Activated effector memory CD4-positive, alpha-beta T cell treated with anti-CD3 and anti-CD28 coated beads, Interleukin-2, amount 50 U/mL, for 16 hours (primary cell): ENCODE measurements around the gene ACD.
A peak's percentile ranks its signal among the peaks of the same experiment; 100 is the strongest.

Experiments
- DNase-seq: peaks from one replicate; pipeline ENCODE4 v3.0.0-alpha.2; 2020

The ACD gene

DNA sequence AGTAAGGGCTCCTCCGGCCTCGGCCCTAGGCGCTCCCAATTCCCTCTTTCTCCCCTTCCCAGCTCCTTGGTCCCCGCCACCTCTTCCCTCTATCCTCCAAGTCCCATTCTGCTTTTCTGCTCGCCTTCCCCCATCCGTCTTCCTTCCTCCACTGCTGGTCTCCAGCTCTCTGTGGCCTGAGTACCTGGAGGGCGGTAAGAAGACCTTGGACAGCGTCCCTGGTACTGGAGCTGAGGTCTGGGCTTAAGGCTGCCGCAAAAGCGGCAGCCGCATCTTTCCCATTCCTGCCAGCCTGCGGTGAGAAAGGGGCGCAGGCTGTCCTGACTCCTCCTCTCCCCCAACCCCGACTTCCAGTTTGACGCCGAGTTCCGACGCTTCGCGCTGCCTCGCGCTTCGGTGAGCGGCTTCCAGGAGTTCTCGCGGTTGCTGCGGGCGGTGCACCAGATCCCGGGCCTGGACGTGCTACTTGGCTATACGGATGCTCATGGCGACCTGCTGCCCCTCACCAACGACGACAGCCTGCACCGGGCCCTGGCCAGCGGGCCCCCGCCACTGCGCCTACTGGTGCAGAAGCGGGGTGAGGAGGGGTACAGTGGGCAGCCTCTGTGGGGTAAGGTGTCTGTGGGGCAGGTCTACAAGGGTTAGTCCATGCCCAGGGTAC, 1.2 kb upstream of the ACD start:
- no peak for DNase-seq

DNA sequence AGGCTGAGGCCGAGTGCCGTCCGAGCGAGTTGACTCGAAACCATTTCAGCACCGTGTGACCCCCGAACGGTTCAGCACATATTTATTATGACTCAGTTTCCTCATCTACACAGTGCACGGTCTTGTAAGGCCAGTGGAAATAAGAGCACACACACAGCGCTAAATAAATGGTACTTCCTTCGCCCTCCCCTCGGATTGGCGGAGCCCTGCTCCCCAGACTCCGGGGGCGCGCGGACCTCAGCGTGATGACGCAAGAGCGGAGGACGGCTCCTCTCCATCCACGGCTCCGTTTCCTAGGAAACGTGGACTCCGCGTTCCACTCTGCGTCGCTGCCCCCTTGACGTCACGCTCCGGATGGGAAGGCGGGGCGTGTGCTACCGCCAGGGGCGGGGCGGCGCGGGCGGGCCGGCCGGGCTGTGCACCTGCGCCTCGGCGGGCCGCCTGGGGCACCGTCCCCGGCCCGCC, 536 bp upstream of the ACD start, which contains the start of gene PARD6A:
PARD6A (plus strand) TSS at position 397 of the 465 bp plus-strand sequence. CDS start 79 bp downstream, outside the sequence.
- peak; percentile 97 for DNase-seq

DNA sequence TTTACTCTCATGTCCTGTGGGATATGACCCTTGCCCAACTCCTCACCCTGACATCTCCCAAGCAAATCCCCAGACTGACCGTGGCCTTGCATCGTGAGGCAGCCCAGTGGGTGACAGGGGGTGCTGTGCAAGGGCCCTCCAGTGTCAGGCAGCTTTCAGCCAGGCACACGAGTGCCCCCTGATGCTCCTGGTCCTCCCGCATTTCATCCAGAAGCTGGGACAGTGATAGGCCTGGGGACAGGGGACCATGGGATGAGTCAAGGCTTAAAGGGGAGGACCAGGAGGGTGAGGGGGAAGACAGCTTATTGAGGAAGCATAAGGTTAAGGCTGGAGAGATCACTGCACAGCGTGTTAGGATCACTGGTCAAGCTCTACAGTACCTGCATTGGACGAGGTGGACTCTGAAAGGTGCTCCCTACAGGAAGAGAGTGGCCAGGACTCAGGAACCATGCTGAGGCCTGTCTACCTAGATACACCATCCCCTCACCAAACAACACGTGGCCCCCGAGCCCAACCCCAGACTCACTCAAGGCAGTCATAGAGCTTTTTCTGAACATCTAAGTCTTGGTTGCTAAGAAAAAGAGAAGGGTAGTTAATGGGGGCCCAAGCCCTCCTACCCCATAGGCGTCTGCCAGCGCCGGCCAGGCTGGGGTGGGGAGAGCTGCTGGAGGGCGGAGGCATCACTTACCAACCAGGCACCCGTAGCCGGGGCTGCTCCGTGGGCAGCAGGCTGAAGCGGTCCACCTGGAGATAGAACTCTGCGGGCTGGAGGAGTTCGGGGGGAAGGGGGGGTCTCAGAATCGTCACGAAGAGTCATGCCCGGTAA, 998 bp downstream of the ACD start:
- no peak for DNase-seq

GRCh38 chr16:67657751-67658518, 2.1 kb downstream of the ACD start:
- DNase-seq, result no peak

DNA sequence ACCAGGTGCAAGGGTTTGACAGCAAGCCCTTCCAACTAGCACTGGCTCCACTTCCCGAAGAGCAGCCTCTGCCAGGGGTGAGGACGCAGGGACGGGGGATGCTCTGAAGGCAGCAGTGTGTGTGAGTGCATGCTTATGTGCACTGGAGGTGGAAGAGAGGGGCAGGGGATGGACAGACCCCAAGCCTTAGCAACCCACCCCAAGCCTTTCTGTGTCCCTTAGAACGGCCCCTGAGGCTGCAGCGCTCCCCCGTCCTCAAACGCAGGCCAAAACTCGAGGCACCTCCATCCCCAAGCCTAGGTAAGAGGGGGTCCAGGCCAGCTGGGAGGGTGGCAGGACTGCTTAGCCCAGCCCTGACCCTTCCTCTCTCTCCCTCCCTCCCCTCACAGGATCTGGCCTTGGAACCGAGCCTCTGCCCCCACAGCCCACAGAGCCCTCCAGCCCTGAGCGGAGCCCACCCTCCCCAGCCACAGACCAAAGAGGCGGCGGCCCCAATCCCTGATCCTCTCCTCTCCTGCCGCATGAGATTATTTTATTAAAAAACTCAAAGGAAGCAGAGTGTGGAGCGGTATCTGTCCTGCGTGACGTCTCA, 2.9 kb downstream of the ACD start:
- no peak for DNase-seq

GRCh38 chr16:67656344-67657016, 3.6 kb downstream of the ACD start:
- no peak for DNase-seq

DNA sequence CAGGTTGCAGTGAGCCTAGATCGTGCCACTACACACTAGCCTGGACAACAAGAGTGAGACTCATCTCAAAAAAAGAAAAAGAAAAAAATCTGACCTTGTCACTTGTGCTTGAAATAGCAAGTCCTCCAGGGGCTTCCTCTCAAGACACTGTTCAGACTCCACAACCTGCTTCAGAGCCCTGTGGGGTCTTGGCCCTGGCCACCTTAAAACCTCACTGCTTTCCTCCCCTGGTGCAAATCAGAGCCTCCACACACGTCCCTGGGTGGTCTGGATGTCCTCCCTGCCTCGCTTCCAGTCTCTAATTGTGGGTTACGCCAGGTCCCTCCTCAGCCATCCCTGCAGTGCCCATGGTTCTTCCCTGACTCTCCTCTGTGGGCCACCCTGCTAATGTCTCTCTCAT, 4.7 kb downstream of the ACD start:
- no peak for DNase-seq

DNA sequence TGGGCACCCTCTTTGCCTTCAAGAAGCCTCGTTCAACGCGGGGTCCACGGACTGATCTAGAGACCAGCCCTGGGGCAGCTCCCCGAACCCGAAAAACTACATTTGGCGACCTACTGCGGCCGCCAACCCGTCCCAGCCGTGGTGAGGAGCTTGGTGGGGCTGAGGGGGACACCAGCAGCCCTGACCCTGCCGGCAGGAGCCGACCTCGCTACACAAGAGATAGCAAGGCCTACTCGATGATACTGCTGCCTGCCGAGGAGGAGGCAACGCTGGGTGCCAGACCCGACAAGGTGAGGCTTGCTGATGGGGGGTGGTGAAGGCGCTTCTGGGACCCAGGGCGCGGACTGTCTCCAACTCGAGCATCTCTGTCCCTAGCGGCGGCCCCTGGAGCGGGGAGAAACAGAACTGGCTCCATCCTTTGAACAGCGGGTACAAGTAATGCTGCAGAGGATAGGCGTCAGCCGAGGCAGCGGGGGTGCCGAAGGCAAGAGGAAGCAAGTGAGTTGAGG, 5.6 kb downstream of the ACD start:
- DNase-seq, result no peak

GRCh38 chr16:67653789-67654402, 6.2 kb downstream of the ACD start:
- no peak for DNase-seq

GRCh38 chr16:67653128-67653788, 6.8 kb downstream of the ACD start:
- no peak for DNase-seq

DNA sequence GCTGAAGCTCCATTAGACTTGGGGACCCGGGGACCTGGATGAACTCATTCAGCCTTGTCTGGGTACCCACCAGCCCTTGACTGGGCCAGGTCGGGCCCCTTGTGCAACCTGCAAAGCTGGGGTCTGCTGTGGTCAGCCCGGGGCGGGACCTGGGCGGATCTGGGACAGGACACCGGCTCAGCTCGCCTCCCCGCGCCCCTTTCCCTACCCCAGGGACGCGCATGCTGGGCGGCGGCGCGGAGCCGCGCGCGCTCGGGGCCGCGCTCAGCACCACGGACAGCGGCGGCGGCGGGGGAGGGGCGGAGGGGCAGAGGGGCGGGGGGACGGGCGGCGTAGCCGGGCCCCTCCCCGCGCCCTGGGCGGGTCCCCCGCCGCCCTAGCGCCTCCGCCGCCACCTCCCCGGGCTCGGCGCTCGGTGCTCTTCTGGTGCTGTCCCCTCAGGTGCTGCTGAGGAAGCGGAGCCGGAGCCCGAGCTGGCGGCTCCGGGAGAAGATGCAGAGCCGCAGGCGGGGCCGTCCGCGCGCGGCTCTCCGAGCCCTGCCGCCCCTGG, 7.4 kb downstream of the ACD start:
- DNase-seq, result no peak

DNA sequence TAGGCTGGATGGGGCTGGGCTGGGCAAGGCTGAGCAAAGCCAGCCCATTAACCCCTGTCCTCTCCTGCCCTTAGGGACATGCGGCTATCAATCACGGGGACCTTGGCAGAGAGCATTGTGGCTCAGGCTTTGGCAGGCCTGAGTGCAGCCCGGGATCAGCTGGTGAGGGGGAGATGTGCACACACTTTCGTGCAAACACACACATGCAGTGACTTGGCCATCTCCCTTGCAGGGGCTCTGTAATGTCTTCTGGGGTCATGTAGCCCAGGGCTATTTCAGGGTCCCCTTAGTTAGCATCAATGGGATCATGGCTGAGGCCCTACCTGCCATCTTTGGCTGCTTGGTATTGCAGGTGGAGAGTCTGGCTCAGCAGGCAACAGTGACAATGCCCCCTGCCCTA, 8.2 kb downstream of the ACD start:
- DNase-seq, result no peak

DNA sequence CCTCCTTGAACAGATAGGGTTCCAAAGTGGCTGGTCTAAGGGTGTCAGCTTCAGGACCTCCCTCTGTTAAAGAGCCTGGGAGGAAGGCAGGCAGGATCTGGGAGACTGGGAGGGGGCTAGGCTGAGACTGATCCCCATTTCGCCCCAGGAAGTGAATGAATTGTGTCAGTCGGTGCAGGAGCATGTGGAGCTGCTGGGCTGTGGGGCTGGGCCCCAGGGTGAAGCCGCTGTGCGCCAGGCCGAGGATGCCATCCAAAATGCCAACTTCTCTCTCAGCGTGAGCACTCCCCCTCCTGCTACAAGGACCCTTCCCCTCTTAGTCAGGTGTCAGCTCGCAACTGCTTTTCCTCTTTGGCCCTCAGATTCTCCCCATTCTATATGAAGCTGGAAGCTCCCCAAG, 9.0 kb downstream of the ACD start:
- no peak for DNase-seq

GRCh38 chr16:67650023-67650422, 10.0 kb downstream of the ACD start:
- no peak for DNase-seq

- DNase-seq, result no peak
These were observed 10.5 kb downstream of the ACD start for GRCh38 chr16:67649494-67649931.

GRCh38 chr16:67648764-67649407, 11.2 kb downstream of the ACD start:
- DNase-seq, result no peak

GRCh38 chr16:67648088-67648763, 11.8 kb downstream of the ACD start:
- DNase-seq, result no peak

GRCh38 chr16:67647681-67648080, 12.4 kb downstream of the ACD start:
- no peak for DNase-seq

DNA sequence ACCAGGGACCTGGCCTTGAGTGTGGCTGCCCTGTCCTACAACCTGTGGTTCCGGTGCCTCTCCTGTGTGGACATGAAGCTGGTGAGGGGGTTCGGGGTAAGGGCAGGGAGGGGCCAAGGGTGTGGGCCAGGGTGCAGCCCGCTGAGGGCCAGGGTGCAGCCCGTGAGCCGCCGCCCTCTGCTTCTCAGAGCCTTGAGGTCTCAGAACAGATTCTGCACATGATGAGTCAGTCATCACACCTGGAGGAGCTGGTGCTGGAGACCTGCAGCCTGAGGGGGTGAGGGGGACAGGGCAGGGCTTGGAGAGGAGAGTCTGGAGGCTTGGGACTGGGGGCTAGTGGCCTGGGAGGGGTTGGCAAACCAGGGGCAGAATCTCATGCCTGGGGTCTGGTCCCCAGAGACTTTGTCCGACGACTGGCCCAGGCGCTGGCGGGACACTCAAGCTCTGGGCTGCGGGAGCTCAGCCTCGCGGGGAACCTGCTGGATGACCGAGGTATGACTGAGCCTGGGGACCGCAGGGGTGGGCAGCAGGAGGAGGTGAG, 12.9 kb downstream of the ACD start:
- DNase-seq, result no peak
